GM21526 (cell line): ENCODE data around the gene RNF39.
"Not testable (repeated sequence)": the region's sequence is repeated elsewhere in the genome, so short reads cannot be mapped to it uniquely, and the experiment has no call there.

Experiments used
- ATAC-seq: cut with Tn5 transposase; IDR thresholded peaks from one replicate; pipeline ENCODE4 v1.9.1; 2021; ENCODE audit warnings: moderate library complexity; ENCODE audit not compliant: unreplicated experiment, low FRiP score

Gene RNF39

DNA sequence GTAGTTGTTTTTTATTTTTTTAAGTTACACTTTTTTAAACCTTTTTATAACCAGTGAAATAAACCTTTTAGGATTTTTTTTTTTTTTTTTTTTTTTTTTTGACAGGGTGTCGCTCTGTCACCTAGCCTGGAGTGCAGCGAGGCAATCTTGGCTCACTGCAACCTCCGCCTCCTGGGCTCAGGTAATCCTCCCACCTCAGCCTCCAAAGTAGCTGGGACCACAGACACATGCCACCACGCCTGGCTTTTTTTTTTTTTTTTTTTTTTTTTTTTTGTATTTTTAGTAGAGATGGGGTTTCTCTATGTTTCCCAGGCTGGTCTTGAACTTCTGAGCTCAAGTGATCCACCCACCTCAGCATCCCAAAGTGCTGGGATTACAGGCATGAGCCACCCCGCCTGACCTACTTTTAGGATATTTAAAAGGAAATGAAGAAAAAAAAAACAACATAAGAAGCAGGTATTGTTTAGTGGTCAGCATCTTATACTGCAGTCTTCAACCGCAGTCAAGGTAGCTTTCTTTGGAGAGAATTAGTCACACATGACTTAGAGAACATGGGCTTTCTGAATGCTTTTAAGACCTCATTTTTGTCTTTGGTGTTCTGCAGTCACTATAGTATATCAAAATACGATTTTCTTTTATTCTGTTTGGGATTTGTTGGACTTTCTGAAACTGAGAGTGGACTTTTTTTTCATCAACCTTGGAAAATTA, 12.9 kb downstream of the RNF39 start:
- ATAC-seq: no peak

DNA sequence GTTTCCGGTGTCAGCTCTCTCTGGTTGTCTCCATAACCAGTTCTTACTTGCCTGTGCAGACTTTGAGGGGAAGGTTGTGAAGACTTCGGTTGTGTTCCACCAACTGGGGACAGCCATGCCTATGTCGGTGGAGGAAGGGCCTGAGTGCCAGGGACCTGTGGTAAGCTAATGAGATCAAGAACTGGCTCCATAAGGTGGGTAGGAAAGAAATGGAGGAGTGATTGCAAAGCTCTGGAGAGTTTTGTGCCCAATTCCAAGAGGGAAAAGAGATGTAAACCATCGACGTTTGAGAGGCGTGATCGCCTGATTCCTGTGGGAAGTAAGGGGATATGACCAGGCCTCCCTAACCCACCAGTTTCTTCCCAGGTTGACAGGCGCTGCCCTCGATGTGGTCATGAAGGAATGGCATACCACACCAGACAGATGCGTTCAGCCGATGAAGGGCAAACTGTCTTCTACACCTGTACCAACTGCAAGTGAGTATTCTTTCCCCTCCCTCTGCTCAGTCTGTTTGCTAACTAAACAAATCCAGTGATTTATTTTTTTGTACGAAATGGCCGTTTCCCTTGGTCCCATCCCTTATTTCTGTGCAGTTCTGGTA, 13.6 kb downstream of the RNF39 start:
- no peak for ATAC-seq

DNA sequence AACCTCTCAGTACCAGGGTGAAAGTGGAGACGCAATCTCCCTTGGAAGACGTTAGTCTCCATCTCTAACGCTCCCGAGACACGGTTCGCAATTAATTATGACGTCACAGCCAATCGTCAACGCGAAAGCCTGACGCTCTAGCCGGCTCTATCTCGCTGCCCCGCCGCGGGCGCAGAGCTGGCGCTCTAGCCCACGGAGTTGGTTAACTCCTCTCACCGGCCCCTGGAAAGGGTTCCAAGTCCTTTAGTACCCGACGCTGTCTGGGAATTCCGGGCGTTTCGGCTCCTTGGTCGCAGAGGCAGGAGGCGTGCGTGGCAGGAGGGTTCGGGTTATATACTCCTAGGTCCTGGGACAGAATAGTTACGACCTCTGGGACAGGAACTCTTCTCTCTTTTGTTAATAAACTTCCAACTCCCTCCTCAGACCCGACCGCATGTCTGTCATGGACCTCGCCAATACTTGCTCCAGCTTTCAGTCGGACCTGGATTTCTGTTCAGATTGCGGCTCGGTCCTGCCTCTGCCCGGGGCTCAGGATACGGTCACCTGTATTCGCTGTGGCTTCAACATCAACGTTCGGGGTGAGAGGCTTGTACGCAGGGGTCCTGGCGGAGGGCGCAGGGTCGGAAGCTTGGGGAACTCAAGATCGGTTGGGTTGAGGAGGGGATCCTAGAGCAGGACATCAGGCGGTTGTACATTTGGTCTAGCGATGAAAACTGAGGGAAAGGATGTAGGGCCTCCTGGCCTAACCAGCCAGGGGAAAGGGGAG, 14.3 kb downstream of the RNF39 start, which contains the start of gene POLR1H:
Gene POLR1H (plus strand): TSS at position 174 of the 766 bp plus-strand sequence. CDS start 260 bp downstream, at position 434.
- ATAC-seq: peak; percentile 80

DNA sequence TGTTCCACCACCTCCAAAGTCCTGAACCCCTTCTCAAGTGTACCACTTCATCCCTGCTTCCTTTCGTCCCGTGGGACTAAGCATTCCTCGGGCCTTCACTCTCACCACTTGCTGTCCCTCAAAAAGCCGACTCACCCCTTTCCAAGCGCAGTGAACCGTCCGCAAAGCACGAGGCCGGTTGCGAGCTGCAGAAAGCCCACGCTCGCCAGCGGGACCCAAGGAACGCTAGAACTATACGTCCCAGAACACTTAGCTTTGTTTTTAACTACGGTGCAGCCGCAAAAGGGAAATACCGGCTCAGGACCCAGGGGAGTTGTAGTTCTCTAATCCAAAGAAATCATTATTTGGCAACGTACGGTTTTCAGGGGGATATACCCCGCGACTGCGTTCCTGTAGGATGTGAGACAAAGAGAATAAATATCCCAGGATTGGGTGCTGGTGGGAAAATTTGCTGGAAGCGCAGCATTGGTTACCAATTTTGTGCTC, 14.9 kb downstream of the RNF39 start:
- no peak for ATAC-seq

DNA sequence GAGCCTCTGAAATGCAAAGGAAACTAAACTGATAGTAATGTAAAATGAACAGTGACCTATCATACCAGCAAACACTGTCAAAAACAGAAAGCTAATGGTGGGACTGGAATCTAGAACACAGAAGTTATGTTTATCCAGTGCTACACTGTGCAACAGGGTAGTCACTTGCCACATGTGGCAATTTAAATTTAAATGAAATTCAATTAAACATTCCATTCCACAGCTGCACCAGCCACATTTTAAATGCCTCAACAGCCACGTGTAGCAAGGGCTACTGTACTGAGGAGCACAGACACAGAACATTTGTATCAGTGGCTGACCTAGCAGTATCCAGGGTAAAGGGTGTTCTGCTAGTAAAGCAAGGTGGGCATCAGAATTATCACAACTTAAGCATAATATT, 20.1 kb downstream of the RNF39 start:
- ATAC-seq: no peak

DNA sequence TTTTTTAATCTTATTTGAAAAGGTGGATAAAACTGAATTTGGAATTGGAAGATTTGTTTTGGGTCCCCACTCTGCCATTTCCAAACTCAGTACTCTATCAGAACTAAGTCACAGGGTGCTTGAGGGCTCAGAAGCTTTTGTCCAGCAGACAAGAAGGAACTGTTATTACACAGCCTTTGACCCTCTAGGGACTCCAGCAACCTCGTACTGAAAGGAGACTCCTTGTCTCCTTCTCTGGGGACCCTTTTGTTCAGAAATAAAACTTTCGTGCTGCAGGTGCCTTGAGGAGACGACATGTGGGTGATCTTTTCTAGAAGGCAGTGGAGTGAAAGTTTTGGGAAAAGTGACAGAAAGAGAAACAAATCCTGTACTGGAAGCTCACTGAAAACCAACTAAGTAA, 21.9 kb downstream of the RNF39 start:
- ATAC-seq: no peak

DNA sequence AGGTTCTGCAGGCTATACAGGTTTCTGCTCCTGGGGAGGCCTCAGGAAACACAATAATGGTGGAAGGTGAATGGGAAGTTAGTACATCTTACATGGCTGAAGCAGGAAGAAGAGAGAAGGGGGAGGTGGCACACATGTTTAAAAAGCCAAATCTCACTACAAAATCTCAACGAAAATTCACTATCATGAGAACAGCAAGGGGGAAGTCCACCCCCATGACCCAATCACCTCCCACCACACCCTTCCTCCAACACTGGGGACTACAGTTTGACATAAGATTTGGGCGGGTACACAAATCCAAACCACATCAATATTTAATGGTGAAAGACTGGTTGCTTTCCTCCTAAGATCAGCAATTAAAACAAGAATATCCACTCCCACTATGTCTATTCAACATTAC, 28.3 kb downstream of the RNF39 start:
- ATAC-seq: no peak

DNA sequence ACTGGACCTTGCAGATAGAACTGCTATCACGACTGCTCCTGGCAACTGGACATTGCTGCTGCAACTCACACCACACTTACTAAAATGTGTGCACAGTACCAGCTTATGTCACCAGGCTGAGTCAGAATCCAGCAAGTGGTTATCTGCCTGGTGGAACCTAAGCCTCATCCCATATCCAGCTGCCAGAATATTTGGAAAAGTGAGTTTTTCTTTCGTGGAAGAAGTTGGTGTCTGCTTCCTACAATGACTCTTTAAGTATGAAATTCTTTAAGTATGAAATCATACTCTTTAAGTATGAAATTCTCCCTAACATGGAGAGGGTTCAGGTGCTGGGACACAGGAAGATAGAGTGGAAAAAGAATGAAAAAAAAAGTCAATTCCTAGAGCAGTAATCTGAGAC, 30.9 kb downstream of the RNF39 start:
- ATAC-seq: no peak

DNA sequence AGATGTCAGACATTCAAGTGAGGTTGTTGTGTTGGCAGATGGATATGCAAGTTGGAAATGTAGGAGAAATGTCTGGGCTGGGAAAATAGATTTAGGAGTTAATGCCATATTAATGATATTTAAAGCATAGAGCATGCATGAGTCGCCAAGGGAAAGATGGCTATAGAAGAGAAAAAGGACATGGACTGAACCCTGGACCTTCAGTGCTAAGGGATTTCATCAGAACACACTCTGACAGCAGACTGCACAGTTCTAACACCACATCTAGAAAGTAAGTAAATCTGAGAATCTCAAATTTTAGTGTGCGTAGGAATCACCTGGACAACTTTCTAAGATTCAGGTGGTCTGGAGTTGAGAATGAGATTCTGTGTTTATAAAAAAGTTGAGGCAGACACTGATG, 31.8 kb downstream of the RNF39 start:
- ATAC-seq: no peak

DNA sequence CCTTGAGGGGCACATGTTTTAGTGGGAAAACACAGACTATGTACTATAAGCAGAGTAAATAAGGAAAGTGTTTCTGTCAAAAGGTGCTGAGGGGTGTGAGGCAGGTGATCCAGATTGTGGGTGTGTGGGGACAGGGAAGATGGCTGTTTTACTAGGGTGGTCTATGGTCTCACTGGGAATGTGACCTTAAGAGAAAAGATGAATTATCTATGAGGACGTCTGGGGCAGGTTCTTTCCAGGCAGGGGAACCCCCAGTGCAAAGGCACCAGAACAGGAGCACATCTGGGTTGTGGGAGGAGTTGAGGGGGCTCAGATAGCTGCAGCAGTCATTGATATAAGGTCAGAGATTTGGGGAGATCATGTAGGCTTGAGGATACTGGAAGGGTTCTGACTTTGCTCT, 32.7 kb downstream of the RNF39 start:
- ATAC-seq: no peak

DNA sequence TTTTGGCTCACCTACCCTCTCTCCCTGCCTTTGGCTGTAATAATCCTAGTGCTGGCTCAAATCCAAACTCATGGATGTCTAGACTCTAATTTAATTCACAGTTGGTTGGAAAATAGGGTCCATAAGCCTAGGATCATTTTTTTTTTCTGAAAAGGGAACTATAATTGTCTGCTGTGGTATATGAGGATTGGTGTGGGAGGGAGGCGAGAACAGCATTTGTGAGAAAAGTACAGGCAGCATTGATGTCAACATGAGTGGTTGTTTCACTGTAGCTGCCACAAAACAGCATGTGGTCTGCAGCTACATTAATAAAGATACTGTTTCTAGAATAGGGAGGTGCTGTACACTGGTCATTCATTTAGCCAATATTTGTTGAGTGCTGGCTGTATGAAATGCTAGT, 33.1 kb downstream of the RNF39 start:
- ATAC-seq: no peak

DNA sequence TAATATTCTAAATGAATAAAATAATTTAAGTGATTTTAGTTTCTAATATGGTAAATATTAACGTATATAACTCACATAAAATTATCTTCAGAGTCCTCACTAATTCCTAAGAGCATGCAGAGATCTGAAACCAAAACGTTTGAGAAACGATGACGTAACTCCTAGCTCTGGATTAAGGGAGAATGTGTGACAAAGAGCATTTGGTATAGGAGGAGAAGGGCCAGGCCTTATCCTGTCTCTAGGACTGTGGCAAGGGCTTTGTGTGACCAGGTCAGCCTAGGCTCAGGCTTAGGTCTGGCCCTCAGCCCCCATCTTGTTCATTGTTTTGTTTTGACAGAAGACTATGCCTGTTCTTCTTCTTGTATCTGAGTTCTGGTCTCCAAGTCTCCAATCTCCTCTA, 33.7 kb downstream of the RNF39 start:
- ATAC-seq: no peak

DNA sequence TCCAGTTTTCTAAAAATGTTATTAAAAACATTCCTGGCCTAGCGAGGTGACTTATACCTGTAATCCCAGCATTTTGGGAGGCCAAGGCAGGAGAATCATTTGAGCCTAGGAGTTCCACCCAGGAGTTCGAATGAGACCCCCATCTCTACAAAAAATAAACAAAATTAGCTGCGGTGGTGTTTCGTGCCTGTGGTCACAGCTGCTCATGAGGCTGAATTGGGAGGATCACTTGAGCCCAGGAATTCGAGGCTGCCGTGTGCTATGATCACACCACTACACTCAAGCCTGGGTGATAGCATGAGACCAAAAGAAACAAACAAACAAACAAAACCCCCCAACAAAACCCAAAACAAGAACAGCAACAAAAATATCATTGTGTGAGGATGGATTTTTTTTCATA, 34.3 kb downstream of the RNF39 start:
- ATAC-seq: no peak

DNA sequence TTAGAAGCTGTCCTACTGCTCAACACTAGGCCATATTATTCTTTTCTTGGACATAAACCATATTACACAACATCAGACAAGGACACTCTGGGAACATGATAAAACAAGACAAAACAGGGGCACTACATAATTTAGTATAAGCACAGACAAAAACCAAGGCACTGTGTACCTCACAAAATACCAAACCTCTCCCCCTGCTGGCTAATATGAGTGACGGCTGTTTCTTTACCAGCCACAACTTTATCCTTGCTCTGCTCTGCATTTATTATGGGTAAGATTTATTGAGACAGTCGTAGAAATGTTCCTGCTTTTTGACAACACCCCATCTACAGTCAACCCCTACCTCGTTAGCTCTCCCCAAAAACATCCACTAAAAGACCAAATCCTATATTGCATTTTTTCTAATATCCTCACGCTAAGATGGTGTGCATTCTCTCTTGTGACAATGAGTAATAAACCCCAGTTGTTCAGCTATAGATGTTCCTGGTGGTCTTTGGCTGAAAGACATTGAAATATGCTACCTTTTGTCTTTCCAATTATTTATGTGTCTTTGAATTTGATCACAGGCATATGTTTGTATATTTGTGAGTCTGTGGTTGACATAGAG, 38.3 kb downstream of the RNF39 start:
- ATAC-seq: no peak

DNA sequence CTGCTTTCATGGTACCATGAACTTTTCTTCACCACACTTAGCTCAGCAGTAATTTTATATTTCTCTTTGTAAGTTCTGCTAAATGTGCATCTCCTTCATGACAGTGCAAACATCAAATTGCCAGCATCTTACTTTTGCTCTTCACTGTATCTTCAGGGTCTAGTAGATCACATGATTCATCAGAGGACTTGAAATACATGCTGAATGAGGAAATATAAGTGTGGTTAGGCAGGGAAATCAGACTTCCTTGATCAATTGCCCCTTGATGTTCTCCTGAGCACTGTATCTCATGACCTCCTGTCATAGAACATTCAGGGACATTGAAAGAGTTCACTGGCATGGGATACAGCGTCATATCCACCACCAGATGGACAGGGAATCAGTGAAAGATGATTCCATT, 39.8 kb downstream of the RNF39 start:
- no peak for ATAC-seq

DNA sequence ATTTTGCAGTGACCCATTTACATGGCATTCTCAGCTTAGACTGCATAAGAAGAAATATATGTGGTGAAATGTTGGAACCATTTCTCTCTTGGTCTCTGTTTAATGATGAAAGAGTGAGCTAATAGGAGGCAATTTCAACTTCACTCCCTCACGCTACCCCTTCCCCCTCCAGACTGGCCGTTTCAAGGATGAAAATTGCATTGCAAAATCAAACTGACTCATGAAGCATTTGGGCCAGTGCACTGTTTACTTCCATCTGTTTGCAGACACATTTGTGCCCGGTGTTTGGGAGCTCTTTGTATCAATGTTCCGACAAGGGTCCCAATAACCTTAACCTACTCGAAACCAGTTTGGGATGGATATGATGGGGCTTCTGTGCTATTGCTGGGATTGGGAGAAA, 42.1 kb downstream of the RNF39 start:
- ATAC-seq: not testable (repeated sequence)

DNA sequence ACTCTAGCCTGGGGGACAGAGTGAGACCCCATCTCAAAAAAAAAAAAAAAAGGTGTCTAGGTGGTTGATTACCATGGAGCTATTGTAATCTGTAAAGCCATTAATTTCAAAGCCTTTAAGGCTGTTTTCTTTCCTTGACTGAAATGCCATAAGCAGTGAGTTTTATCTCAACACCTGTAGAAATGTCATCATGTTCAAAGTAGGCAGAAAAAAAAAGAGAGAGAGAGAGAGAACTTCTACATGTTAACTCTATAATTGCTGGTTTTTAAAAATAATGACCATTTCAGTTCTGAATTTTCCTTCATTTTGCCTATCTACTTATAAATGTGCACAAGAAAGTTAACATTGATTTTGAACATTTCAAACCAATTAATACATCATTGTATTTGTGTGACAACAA, 44.2 kb downstream of the RNF39 start:
- no peak for ATAC-seq

DNA sequence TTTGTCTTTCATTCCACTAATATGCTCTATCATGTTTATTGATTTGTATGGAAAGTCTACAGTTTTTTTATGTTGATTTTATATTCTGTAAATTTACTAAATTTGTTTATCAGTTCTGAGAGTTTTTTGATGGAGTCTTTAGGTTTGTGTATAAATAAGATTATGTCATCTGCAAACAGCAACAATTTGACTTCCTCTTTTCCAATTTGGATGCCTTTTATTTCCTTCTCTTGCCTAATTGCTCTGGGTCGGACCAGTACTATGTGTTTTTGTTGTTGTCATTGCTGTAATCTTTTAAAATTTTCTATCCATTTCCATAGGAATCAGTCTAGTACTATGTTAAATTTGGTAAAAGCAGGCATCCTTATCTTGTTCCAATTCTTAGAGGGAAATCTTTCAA, 46.0 kb downstream of the RNF39 start:
- no peak for ATAC-seq

DNA sequence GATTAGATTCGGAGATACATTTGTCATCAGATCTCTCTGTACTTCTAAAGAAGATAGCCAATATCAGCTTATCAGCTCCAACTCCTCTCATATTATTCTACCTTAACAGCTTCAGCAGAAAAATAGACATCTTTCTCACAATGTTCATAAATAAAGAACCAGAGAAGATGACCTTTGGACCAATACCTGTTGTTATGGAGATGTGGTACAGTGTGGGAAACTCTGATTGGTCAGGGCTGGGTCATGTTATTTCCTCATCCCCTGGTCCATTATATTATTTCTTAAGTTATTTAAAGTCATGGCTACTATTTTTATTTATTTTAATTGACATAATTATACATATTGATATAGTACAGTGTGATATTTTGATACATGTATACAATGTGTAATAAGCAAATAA, 50.4 kb downstream of the RNF39 start:
- ATAC-seq: no peak

DNA sequence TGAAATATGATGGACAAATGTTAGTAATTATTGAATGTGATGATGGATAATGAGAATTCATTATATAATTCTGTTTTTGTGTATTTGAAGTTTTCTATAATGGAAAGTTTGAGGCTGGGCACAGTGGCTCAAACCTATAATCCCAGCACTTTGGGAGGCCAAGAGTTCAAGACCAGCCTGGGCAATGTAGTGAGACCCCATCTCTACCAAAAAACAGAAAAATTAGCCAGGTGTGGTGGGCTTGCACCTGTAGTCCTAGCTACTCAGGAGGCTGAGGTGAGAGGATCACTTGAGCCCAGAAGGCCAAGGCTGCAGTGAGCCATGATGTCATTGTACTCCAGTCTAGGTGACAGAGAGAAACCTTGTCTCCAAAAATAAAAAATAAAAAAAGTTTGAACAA, 52.9 kb downstream of the RNF39 start:
- not testable (repeated sequence) for ATAC-seq

DNA sequence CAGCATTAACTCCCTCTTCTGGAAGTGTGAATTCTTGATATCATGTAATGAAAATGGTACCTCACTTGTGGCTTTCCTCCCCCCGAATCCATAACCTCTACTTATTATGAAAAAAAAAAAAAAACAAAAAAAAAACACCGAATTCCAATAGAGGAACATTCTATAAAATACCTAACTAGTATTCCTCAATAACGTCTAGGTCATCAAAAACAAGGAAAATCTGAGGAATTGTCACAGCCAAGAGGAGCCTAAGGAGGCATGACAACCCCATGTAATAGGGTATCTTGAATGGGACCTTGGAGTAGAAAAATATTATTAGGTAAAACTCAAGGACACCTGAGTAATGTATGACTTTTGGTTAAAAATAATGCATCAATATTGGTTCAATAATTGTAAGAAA, 53.4 kb downstream of the RNF39 start:
- no peak for ATAC-seq
